Stimulated activated CD4-positive, alpha-beta T cell treated with anti-CD3 and anti-CD28 coated beads, Interleukin-4, amount 100 ng/mL, for 1 hour (primary cell): Measurements from ENCODE around the gene KDM4C.
"Not testable (repeated sequence)": the region's sequence is repeated elsewhere in the genome, so short reads cannot be mapped to it uniquely, and the experiment has no call there.

Source experiments
- DNase-seq: peaks from one replicate; pipeline ENCODE4 v3.0.0-alpha.2; 2020

Gene KDM4C

DNA sequence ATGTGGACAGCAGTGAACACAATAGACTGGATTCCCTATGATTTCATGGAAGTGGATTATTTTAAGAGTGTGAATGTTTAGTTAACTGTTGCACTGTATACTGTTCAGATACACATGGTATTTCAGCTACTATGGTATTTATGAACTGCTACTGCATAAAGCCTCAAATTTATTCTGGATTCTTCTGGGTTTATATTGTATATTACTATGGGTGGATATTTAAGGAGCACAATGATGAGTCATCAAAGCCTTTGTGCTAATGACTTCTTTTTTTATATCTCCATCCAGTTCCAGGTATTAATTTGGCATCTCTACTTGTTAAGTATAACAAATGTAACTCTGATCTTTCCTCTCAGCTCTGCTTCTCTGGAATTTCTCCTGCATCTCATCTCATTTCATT is 6.8 kb downstream of the KDM4C start:
- DNase-seq, result no peak

DNA sequence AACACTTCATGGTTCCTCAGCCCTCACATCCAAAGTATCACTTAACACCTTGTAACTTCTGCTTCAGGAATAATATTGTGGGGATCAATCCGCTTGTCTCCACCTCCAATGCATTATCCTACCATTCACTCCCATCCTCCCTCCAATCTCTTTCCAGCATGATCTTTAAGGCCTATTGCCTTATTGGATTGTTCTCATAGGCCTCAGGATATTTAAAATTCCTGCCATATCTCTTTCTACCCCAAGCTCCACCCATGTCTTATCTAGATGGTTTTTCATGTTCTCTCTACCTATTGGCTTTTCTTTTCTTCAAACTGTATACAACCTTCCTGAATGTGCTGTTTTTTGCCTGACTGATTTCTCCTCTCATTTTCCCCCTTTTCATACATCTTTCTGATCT is 7.2 kb downstream of the KDM4C start:
- no peak for DNase-seq

GRCh38 chr9:6765396-6765795 is 7.6 kb downstream of the KDM4C start:
- DNase-seq, result no peak

DNA sequence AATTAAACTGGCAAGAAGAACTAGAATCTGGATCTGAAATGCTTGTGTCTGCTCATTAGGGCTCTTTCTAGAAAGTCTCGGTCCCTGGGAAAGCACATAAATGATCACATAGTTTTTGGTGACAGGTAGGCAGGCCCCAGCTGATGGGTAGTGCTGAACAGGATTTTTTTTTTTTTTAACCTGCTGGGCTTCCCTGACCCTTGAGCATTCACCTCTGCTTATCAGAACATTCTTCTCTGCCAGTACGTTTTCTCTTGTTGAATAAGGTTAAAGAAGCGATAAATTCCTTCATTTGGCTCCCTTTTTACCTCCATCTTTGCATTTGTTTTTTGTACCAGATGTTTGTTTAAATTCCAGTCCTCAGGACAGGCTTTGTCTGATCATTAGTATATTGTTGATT is 8.8 kb downstream of the KDM4C start:
- no peak for DNase-seq

- not testable (repeated sequence) for DNase-seq
Measured at GRCh38 chr9:6768587-6768986, 10.8 kb downstream of the KDM4C start.

GRCh38 chr9:6771722-6772121 is 13.9 kb downstream of the KDM4C start:
- no peak for DNase-seq

DNA sequence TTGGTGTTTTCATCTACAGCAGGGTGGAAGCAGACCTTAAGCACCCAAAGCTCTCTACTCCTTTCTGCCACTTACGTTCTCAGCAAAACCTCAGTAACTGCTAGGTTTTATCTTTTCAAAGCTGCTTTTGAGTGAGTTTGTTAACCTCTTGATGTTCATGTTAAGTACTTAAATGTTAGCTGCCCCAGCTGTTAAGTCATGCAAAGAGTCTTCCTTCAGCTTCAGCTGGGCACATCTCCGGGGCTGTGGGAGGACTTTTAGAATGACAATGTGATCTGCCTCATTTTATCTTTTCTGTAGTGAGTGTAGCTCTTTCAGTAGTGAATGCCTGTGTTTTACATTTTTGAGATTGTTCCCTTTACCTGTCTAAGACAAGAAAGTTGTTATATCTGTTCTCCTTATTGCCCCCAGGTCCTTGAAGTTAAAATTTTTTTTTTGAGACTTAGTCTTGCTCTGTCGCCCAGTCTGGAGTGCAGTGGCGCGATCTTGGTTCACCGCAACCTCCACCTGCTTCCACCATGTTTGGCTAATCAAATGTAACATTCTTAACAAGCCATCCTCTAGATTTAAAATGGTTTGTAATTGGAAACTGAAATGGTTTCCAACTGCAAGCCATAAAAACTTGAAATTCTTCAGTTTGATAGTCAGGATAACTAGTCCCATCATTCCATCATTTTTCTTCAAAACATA is 19.6 kb downstream of the KDM4C start:
- DNase-seq, result no peak

GRCh38 chr9:6779417-6780241 is 21.9 kb downstream of the KDM4C start:
- no peak for DNase-seq

DNA sequence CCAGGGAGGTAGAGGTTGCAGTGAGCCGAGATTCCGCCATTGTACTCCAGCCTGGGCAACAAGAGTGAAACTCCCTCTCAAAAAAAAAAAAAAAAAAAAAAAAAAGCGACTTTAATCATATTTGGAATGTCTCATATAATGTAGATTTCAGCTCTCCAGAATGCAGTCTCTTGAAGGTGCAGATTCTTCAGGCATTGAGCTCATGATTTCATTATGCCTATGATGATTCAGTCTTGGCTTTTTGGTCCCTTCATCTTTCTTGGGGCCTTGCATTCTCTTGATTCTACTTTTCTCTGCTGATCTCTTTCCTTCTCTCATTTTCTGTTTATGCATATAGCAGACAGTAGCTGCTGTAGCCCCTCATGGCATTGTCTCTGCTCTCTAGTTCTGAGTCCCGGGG is 22.9 kb downstream of the KDM4C start:
- DNase-seq, result no peak

DNA sequence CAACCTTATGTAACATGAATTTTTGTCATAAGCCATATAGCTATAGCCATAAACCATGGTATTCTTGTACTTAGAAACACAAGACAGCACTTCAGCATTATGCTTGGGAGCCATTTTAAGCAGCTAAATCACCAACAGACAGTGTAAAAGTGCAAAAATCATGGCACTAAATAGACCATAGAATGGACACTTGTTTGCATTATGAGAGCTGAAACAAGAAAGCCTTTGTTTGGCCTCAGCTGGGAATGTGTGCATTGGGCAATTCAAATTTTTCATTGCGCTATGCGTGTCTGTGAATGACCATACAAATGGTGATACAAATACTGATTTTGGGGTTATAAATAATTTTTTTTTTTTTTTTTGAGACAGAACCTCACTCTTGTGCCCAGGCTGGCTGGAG is 23.7 kb downstream of the KDM4C start:
- no peak for DNase-seq

DNA sequence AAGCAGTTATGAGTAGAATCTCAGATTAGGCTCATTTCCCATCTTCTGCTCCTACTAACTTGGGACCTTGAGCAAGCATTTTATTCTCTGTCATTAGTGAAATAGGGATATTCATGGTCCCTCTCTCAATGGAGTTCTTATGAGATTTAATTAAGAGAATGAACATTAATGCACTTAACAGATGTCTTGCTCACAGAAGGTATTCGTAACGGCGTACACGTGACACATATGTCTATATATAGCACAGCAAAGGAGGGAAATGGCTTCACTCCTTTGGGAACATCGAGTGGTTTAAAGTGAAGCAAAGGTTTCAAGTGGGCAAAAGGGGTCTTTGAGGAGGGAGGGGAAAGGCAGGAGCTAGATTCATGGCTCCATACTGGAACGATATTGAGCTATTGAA is 24.6 kb downstream of the KDM4C start:
- DNase-seq, result no peak

DNA sequence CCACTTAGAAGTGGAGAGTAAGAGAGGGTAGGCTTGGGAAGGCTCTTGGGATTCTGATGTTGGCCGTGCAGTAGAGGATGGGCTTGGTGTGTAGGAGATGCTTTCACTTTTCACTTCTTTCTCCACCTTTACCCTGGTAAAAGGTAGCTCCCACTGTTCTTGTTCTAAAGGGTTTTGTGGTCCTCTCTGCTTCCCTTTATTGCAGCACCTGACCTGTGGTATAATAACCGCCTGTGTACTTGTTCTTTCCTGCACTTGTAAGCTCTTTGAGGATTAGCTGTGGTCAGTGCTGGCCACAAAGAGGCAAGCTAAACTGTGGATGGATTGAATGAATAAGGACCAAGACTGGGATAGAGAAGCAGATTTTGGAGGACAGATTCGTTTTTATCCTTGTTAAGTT is 25.2 kb downstream of the KDM4C start:
- no peak for DNase-seq

- DNase-seq, result no peak
Measured at GRCh38 chr9:6783753-6784152, 26.0 kb downstream of the KDM4C start.

- no peak for DNase-seq
Measured at GRCh38 chr9:6785682-6786081, 27.9 kb downstream of the KDM4C start.

DNA sequence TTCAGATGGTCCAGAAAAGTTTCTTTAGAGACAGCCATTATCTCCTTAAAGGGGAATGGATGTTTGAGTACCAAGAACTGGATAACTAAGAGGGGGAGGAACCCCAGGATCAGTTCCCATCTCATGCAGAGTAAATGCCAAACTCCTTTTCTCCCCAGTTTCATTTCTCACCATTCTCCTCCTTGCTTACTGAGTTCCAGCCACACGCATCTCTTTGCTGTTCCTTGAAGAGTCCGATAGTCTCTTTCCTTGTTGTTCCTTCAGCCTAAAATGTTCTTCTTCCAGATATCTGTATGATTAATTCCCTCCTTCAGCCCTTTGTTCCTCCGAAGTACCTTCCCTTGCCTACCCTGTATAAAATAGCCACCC is 30.0 kb downstream of the KDM4C start:
- DNase-seq, result no peak

DNA sequence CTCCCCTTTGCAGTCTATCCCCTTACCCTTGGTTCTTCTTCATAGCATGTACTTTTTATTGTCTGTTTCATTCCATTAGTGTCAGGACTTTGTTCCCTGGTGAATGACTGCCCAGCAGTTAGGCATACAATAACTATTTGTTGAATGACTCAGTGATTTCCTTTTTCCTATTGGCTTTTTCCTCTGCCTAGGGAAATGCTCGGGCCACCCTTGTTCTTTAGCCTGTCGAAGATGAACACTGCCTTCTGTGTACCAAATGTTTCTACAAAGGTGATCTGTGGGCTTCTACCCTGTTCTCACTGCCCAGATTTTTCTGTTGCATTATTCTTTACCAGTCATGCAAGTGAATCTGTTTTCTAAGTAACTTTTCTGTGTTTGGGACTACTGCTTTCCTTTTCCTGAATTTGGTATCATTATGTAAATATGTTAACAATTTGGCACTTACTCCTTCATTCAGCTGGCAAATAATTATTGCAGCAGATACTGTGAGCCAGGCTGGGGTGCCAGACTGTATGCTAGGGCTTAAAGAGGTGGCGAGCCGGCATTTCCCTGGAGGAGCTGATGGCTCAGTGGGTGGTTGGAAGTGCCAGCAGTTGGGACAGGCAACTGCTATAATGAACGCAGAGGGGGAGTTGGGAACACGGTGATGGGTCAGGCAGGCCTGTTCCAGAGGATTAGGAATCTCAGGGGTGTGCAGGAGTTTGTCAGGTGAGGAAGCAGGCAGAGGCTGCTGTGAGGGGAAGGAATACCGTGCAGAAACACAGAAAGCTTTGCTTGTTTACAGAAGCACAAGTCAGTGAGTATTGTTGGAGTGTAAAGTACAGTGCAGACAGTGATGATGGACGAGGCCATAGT is 30.6 kb downstream of the KDM4C start:
- DNase-seq, result no peak

GRCh38 chr9:6789017-6789338 is 31.2 kb downstream of the KDM4C start:
- not testable (repeated sequence) for DNase-seq

DNA sequence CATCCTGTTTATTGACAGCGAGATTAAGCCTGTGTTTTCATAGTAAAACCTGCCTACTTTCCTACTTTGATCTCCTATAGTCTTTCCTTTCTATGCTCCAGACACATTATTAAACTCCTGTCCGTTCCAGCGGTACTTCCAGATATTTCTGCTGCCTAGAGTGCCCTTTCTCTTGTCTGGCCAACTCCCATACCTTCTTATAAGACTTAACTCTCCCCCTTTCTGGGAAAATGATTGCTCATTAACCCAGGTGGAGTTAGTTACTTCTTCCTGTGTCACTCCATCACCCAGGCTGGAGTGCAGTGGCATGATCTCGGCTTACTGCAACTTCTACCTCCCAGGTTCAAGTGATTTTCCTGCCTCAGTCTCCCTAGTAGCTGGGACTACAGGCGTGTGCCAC is 33.1 kb downstream of the KDM4C start:
- no peak for DNase-seq

GRCh38 chr9:6793203-6793602 is 35.4 kb downstream of the KDM4C start:
- DNase-seq, result no peak

DNA sequence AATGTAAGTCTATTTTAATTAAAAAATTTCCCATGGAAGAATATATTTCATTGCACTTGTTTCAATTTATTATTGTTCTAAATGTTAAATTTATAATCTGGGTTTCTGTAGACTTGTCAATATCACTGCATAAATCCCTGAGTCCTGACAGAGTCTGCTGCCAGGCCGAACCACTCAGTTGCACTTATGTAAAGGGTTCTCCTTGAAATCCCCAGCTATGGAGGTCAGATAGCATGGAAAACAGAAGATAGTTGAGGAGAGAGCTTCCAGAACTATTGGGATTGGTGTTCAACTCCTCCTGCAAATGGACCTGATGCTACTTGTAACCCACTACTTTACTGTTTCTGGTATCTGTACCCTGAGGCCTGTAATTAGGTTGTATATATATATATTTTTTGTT is 37.2 kb downstream of the KDM4C start:
- no peak for DNase-seq

- no peak for DNase-seq
Measured at GRCh38 chr9:6802926-6803325, 45.2 kb downstream of the KDM4C start.

GRCh38 chr9:6805532-6805931 is 47.8 kb downstream of the KDM4C start:
- no peak for DNase-seq

- DNase-seq, result not testable (repeated sequence)
Measured at GRCh38 chr9:6806318-6806717, 48.5 kb downstream of the KDM4C start.

- DNase-seq, result not testable (repeated sequence)
Measured at GRCh38 chr9:6807669-6808068, 49.9 kb downstream of the KDM4C start.
